K562 (cell line): ENCODE data around the gene PGGHG. TPM values are rescaled to one million over a fixed set of nuclear protein-coding genes. Genes with fewer than 3 reads are reported as not detected.

Source experiments
- ATAC-seq: fragments of 200-7000 bp; cut with Tn5 transposase; 3 replicates; pipeline ENCODE4 v1.9.1; 2020; ENCODE audit warnings: moderate library complexity
- BruUV-seq: library from RNA; stranded (reverse); fragments of 400-500 nt; replicated peaks from 2 replicates; lab custom pipeline; 2021; lab: Mats Ljungman, UMichigan
- CTCF ChIA-PET: fragments of 300-600 bp; formaldehyde crosslinking; extraction: SDS; loops from one replicate; lab custom pipeline; 2021; ENCODE audit warnings: low intra/inter-chr PET ratio; lab: Yijun Ruan, JAX
- POLR2A ChIA-PET: fragments of 300-600, 350-650 bp; sonication (Branson Sonifier 250); formaldehyde crosslinking; extraction: SDS; loops from one replicate; lab custom pipeline; 2021; ENCODE audit warnings: antibody characterized with exemption, inconsistent platforms; lab: Yijun Ruan, JAX
- DNase-seq, 4 experiments: peaks; one replicate each; pipeline versions ENCODE4 v3.0.0 to v3.0.0-alpha.2; 2011 to 2018; ENCODE audit warnings: low spot score in 3 of 4, mixed read lengths in 3 of 4; ENCODE audit errors: extremely low read depth in 1 of 4
- FAIRE-seq: peaks from 2 replicates; lab custom pipeline; 2011; peaks lifted over from hg19 to GRCh38; lab: Jason Lieb, UNC
- H2AFZ ChIP-seq: 2 replicates; pipeline ENCODE4 v1.6.0; 2011; ENCODE audit warnings: low read depth, low read length, control low read depth, inconsistent platforms
- H3K27ac ChIP-seq: fragments of 200-600 bp; 3 replicates; pipeline ENCODE4 v1.8.0; 2011; ENCODE audit warnings: low read depth, mild to moderate bottlenecking, control low read depth, inconsistent platforms, low read length, moderate library complexity, mixed read lengths; ENCODE audit errors: extremely low read depth
- H3K27me3 ChIP-seq, 2 experiments: fragments of 300-600 bp in 1 of 2; 2 replicates in 1 of 2; 3 replicates in 1 of 2; pipeline versions ENCODE4 v1.6.0 to v1.8.0; 2011; ENCODE audit warnings: inconsistent platforms in 2 of 2, low read length in 2 of 2, mild to moderate bottlenecking in 1 of 2, mixed read lengths in 1 of 2, moderate library complexity in 1 of 2; ENCODE audit not compliant: control insufficient read depth in 2 of 2, insufficient read depth in 2 of 2
- H3K36me3 ChIP-seq: fragments of 300-600 bp; 3 replicates; pipeline ENCODE4 v1.8.0; 2011; ENCODE audit warnings: mild to moderate bottlenecking, low read length, inconsistent platforms; ENCODE audit not compliant: control insufficient read depth, insufficient read depth
- H3K4me1 ChIP-seq, 2 experiments: fragments of 200-600 bp in 1 of 2; replicated peaks in 1 of 2; 2 replicates in 1 of 2; 3 replicates in 1 of 2; pipeline versions ENCODE4 v1.5.1 to v1.8.0; 2011; ENCODE audit warnings: inconsistent platforms in 2 of 2, low read length in 2 of 2, mild to moderate bottlenecking in 1 of 2, mixed read lengths in 1 of 2, moderate library complexity in 1 of 2; ENCODE audit not compliant: control insufficient read depth in 2 of 2, insufficient read depth in 2 of 2
- H3K4me2 ChIP-seq: 2 replicates; pipeline ENCODE4 v1.6.1; 2011; ENCODE audit warnings: low read length, control low read depth, inconsistent platforms, mixed read lengths; ENCODE audit not compliant: insufficient read depth
- H3K4me3 ChIP-seq: fragments of 200-600 bp; sonication (generic), shearing (Covaris generic); 2 replicates; pipeline ENCODE4 v1.5.1; 2016; ENCODE audit warnings: control low read depth, inconsistent platforms
- H3K79me2 ChIP-seq: fragments of 200-600 bp; 3 replicates; pipeline ENCODE4 v1.8.0; 2011; ENCODE audit warnings: low read length, inconsistent platforms; ENCODE audit not compliant: control insufficient read depth, insufficient read depth
- H3K9ac ChIP-seq, 2 experiments: 2 replicates each; pipeline versions ENCODE4 v1.6.0 to v1.6.1; 2011; ENCODE audit warnings: low read depth in 2 of 2, low read length in 2 of 2, control low read depth in 1 of 2, inconsistent platforms in 1 of 2, mild to moderate bottlenecking in 1 of 2, mixed read lengths in 1 of 2; ENCODE audit not compliant: insufficient read depth in 1 of 2
- H3K9me1 ChIP-seq: one replicate; pipeline ENCODE4 v1.6.0; 2011; ENCODE audit warnings: inconsistent platforms, mild to moderate bottlenecking, low read length, moderate library complexity; ENCODE audit not compliant: control insufficient read depth, insufficient read depth
- H3K9me3 ChIP-seq: replicated peaks from 2 replicates; pipeline ENCODE4 v1.5.1; 2011; ENCODE audit warnings: low read depth, low read length, inconsistent platforms; ENCODE audit not compliant: control insufficient read depth, insufficient read depth
- H4K20me1 ChIP-seq: replicated peaks from 2 replicates; pipeline ENCODE4 v1.6.1; 2011; ENCODE audit warnings: low read length, inconsistent platforms, mixed read lengths; ENCODE audit not compliant: control insufficient read depth, insufficient read depth
- KLF13 ChIP-seq: fragments of 450-650 bp; IDR thresholded peaks from 2 replicates; pipeline ENCODE4 v1.6.1; 2016; ENCODE audit warnings: missing genetic modification characterization, low read depth, mild to moderate bottlenecking, missing compliant biosample characterization, moderate library complexity, borderline replicate concordance
- NFATC3 ChIP-seq: fragments of 450-650 bp; IDR thresholded peaks from 2 replicates; pipeline ENCODE4 v1.6.1; 2017; ENCODE audit warnings: mild to moderate bottlenecking
- PRMT5 ChIP-seq: sonication (generic); formaldehyde crosslinking; IDR thresholded peaks from 2 replicates; pipeline ENCODE4 v1.5.0; 2020; ENCODE audit warnings: missing genetic modification reagents
- THRAP3 ChIP-seq: fragments of 450-650 bp; IDR thresholded peaks from 2 replicates; pipeline ENCODE4 v1.6.1; 2016; ENCODE audit warnings: mild to moderate bottlenecking, inconsistent platforms, borderline replicate concordance
- ZNF316 ChIP-seq: fragments of 450-650 bp; IDR thresholded peaks from 2 replicates; pipeline ENCODE4 v1.6.1; 2016
- WGBS: fragments of 100-300 bp; shearing (Covaris generic); methylation state at CpG from one replicate; pipeline ENCODE4 v1.1.6; 2016; ENCODE audit warnings: low coverage, mixed read lengths; ENCODE audit not compliant: insufficient coverage; ENCODE audit errors: missing lambda C conversion rate; 5-methylcytosine and 5-hydroxymethylcytosine counted together
- in situ Hi-C: fragments of 300-500 bp; cut with MboI; formaldehyde crosslinking; loops from 4 replicates; pipeline ENCODE4 v1.15.0; 2018; ENCODE audit warnings: inconsistent platforms, mixed read lengths
- intact Hi-C: fragments of 100-400 bp; cut with micrococcal nuclease; formaldehyde crosslinking; loops from 2 replicates; pipeline ENCODE4 v1.14.2; 2022
- polyA plus RNA-seq, 8 experiments: library from polyadenylated mRNA; depleted of rRNA in 4 of 8; stranded (reverse) in 5 of 8; unstranded in 3 of 8; fragments of >200 nt; fragmentation: Nextera tagmentation in 2 of 8; fragmentation: Illumina TruSeq in 1 of 8; extraction: Ambion mirVana in 2 of 8; extraction: Trizol in 1 of 8; gene quantifications; 2 replicates each; pipeline versions ENCODE4 v1.2.1 to v1.2.3, GENCODE V29; 2011 to 2014; ENCODE audit warnings: inconsistent platforms in 1 of 8, missing spikeins in 1 of 8
- total RNA-seq, 7 experiments: library from RNA; depleted of rRNA in 6 of 7; stranded (reverse); fragments of >200 nt in 6 of 7; fragmentation: Illumina TruSeq in 2 of 7; extraction: Trizol in 2 of 7; gene quantifications; 2 replicates each; pipeline versions ENCODE4 v1.2.1 to v1.2.3, GENCODE V29; 2011 to 2021; ENCODE audit warnings: low replicate concordance in 1 of 7
- TF ChIP-seq, protein P1 (sequence below): fragments of 450-650 bp; IDR thresholded peaks from 2 replicates; pipeline ENCODE4 v1.7.0; 2016; ENCODE audit warnings: borderline replicate concordance
- TF ChIP-seq, protein P2 (sequence below), 2 experiments: fragments of 450-650 bp in 1 of 2; sonication (generic) in 1 of 2; formaldehyde crosslinking in 1 of 2; IDR thresholded peaks; 2 replicates each; pipeline versions ENCODE4 v1.7.1 to v1.9.0; 2016 to 2022; ENCODE audit warnings: inconsistent platforms in 1 of 2, mild to moderate bottlenecking in 1 of 2, missing genetic modification reagents in 1 of 2

Gene PGGHG
- total and polyA plus RNA-seq, 9 of the 15 experiments (the other 6 are each of a cell fraction or from before 2014, with no cell fraction given): 0.38 to 85.1 (median 18.1) TPM

GRCh38 chr11:313787-314553 lies 25.0 kb downstream of the PGGHG start, which contains the start of gene IFITM1:
TSS of gene IFITM1 (plus strand) at chr11:314040. CDS start at chr11:314171, 131 bp downstream.
- Histone ChIP-seq H3K9ac (peak within 1 kb of the TSS; percentile 82 to 98), H3K9me1 (no peaks in the 10 kb centered on the region), H3K27me3 (no peaks in the 10 kb centered on the region), H3K9me3 (no peaks in the 10 kb centered on the region), H3K36me3 (peaks cover 32% of the 10 kb centered on the region; the same call in 1 of the 3 replicates), H3K27ac (peak within 1 kb of the TSS; percentile 87), H3K4me2 (peak within 1 kb of the TSS; percentile 95), H4K20me1 (peaks cover 5% of the 10 kb centered on the region; the same call in 1 of the 2 replicates), H3K4me1 (peaks cover 33 to 43% of the 10 kb centered on the region in 2 experiments), H3K4me3 (peak within 1 kb of the TSS; percentile 69), H2AFZ (peak within 1 kb of the TSS; percentile 60), H3K79me2 (peaks cover 78% of the 10 kb centered on the region)
- DNase-seq (peak in 2 of 4 experiments; percentile 84 to 89), FAIRE-seq (peak; percentile 82), ATAC-seq (peak; percentile 56)
- CTCF ChIA-PET: no interaction called here
- in situ Hi-C loops: loop anchor here (5.0 kb wide), 1 partner anchor 38 kb away; no protein-coding TSS in a partner anchor
- TSS peak; percentile 95 for BruUV-seq
- intact Hi-C loops: loop anchor here (5.0 kb wide), 1 partner anchor 47 kb away; no protein-coding TSS in a partner anchor
- WGBS: 2% methylated on average over 18 of the region's 18 CpGs
- POLR2A ChIA-PET: interaction anchor here (0.6 to 0.7 kb wide), 2 partner anchors 9 to 16 kb away, joined by 3 read pairs; no protein-coding TSS in a partner anchor
- TF ChIP-seq NFATC3 (no peak), THRAP3 (no peak), ZNF316 (no peak), PRMT5 (CRISPR knock-in tag) (no peak), KLF13 (tag) (no peak)
- TF ChIP-seq, protein P1, sequence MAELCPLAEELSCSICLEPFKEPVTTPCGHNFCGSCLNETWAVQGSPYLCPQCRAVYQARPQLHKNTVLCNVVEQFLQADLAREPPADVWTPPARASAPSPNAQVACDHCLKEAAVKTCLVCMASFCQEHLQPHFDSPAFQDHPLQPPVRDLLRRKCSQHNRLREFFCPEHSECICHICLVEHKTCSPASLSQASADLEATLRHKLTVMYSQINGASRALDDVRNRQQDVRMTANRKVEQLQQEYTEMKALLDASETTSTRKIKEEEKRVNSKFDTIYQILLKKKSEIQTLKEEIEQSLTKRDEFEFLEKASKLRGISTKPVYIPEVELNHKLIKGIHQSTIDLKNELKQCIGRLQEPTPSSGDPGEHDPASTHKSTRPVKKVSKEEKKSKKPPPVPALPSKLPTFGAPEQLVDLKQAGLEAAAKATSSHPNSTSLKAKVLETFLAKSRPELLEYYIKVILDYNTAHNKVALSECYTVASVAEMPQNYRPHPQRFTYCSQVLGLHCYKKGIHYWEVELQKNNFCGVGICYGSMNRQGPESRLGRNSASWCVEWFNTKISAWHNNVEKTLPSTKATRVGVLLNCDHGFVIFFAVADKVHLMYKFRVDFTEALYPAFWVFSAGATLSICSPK: no peak
- TF ChIP-seq, protein P2, sequence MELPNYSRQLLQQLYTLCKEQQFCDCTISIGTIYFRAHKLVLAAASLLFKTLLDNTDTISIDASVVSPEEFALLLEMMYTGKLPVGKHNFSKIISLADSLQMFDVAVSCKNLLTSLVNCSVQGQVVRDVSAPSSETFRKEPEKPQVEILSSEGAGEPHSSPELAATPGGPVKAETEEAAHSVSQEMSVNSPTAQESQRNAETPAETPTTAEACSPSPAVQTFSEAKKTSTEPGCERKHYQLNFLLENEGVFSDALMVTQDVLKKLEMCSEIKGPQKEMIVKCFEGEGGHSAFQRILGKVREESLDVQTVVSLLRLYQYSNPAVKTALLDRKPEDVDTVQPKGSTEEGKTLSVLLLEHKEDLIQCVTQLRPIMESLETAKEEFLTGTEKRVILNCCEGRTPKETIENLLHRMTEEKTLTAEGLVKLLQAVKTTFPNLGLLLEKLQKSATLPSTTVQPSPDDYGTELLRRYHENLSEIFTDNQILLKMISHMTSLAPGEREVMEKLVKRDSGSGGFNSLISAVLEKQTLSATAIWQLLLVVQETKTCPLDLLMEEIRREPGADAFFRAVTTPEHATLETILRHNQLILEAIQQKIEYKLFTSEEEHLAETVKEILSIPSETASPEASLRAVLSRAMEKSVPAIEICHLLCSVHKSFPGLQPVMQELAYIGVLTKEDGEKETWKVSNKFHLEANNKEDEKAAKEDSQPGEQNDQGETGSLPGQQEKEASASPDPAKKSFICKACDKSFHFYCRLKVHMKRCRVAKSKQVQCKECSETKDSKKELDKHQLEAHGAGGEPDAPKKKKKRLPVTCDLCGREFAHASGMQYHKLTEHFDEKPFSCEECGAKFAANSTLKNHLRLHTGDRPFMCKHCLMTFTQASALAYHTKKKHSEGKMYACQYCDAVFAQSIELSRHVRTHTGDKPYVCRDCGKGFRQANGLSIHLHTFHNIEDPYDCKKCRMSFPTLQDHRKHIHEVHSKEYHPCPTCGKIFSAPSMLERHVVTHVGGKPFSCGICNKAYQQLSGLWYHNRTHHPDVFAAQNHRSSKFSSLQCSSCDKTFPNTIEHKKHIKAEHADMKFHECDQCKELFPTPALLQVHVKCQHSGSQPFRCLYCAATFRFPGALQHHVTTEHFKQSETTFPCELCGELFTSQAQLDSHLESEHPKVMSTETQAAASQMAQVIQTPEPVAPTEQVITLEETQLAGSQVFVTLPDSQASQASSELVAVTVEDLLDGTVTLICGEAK (IDR thresholded peaks at IDR 0.05): peak; percentile 36; the same call in 1 of the 2 replicates
- TF ChIP-seq, protein P2 (CRISPR knock-in tag; IDR thresholded peaks at IDR 0.05): no peak
